ENCODE data around the gene HECTD2. TPM values are rescaled to one million over a fixed set of nuclear protein-coding genes. Genes with fewer than 3 reads are reported as not detected.
"Not testable (repeated sequence)": the region's sequence is repeated elsewhere in the genome, so short reads cannot be mapped to it uniquely, and the experiment has no call there.

Gene HECTD2
- polyA plus RNA-seq, 3 donors, result 22.7 to 32.5 (median 31.0) TPM

- DNase-seq (ENCODE audit: extremely low read depth in 1 of 11, low read depth in 9 of 11, low spot score in 4 of 11), result no peak
Measured at GRCh38 chr10:91555455-91555854, 145.3 kb downstream of the HECTD2 start.

GRCh38 chr10:91556691-91557566 is 146.8 kb downstream of the HECTD2 start:
- no peak for DNase-seq (ENCODE audit: extremely low read depth in 1 of 11, low read depth in 9 of 11, low spot score in 4 of 11)

- DNase-seq (ENCODE audit: extremely low read depth in 1 of 11, low read depth in 9 of 11, low spot score in 4 of 11), result no peak
Measured at GRCh38 chr10:91557651-91558111, 147.5 kb downstream of the HECTD2 start.

GRCh38 chr10:91558473-91558872 is 148.3 kb downstream of the HECTD2 start:
- DNase-seq (ENCODE audit: extremely low read depth in 1 of 11, low read depth in 9 of 11, low spot score in 4 of 11), result no peak

GRCh38 chr10:91559169-91559568 is 149.0 kb downstream of the HECTD2 start:
- no peak for DNase-seq (ENCODE audit: extremely low read depth in 1 of 11, low read depth in 9 of 11, low spot score in 4 of 11)

- DNase-seq (ENCODE audit: extremely low read depth in 1 of 11, low read depth in 9 of 11, low spot score in 4 of 11), result no peak
Measured at GRCh38 chr10:91559750-91560149, 149.6 kb downstream of the HECTD2 start.

- DNase-seq (ENCODE audit: extremely low read depth in 1 of 11, low read depth in 9 of 11, low spot score in 4 of 11), result not testable (repeated sequence)
Measured at GRCh38 chr10:91560827-91561226, 150.7 kb downstream of the HECTD2 start.

GRCh38 chr10:91562839-91563581 is 152.9 kb downstream of the HECTD2 start:
- no peak for DNase-seq (ENCODE audit: extremely low read depth in 1 of 11, low read depth in 9 of 11, low spot score in 4 of 11)

GRCh38 chr10:91564026-91564425 is 153.9 kb downstream of the HECTD2 start:
- no peak for DNase-seq (ENCODE audit: extremely low read depth in 1 of 11, low read depth in 9 of 11, low spot score in 4 of 11)

Other genes with a start within 250 kb of the HECTD2 start
- gene PCGF5, start 189.7 kb upstream of the HECTD2 start, polyA plus RNA-seq (ENCODE audit: insufficient read length in 3 of 3), result 10 to 100 TPM; 22.1 to 28.3 (median 27.5) TPM
- 10 to 100 TPM; 34.0 to 40.5 (median 37.8) TPM for gene PPP1R3C, start 222.7 kb downstream of the HECTD2 start, polyA plus RNA-seq (ENCODE audit: insufficient read length in 3 of 3)